Trophoblast cell (in vitro differentiated cells and primary cell): ENCODE results near the gene GNG12.

ENCODE experiments used
- DNase-seq, 2 donors: peaks; one replicate each; pipeline ENCODE4 v3.0.0-alpha.2; 2016
- H2AFZ ChIP-seq: 2 replicates; pipeline ENCODE4 v1.6.1; 2013; ENCODE audit warnings: low read length, moderate library complexity, mild to moderate bottlenecking; ENCODE audit not compliant: insufficient read depth, poor library complexity
- H2AK5ac ChIP-seq: 2 replicates; pipeline ENCODE4 v1.6.1; 2013; ENCODE audit warnings: mild to moderate bottlenecking, low read length
- H2BK120ac ChIP-seq: 2 replicates; pipeline ENCODE4 v1.6.1; 2013; ENCODE audit warnings: low read length, mild to moderate bottlenecking, moderate library complexity; ENCODE audit not compliant: insufficient read depth, poor library complexity
- H2BK12ac ChIP-seq: 2 replicates; pipeline ENCODE4 v1.6.1; 2013; ENCODE audit warnings: mild to moderate bottlenecking, low read length, moderate library complexity
- H2BK5ac ChIP-seq: 2 replicates; pipeline ENCODE4 v1.6.1; 2013; ENCODE audit warnings: low read length, low read depth, moderate library complexity, mild to moderate bottlenecking; ENCODE audit not compliant: poor library complexity
- H3K14ac ChIP-seq: 2 replicates; pipeline ENCODE4 v1.6.1; 2013; ENCODE audit warnings: mild to moderate bottlenecking, low read length
- H3K18ac ChIP-seq: 2 replicates; pipeline ENCODE4 v1.6.1; 2013; ENCODE audit warnings: mild to moderate bottlenecking, low read length
- H3K23ac ChIP-seq: 2 replicates; pipeline ENCODE4 v1.6.1; 2013; ENCODE audit warnings: low read length
- H3K27ac ChIP-seq: 2 replicates; pipeline ENCODE4 v1.5.1; 2013; ENCODE audit warnings: low read depth, mild to moderate bottlenecking, inconsistent platforms, low read length, moderate library complexity
- H3K27me3 ChIP-seq: 2 replicates; pipeline ENCODE4 v1.6.1; 2013; ENCODE audit warnings: inconsistent platforms, mild to moderate bottlenecking, low read length, moderate library complexity; ENCODE audit not compliant: insufficient read depth
- H3K36me3 ChIP-seq, 2 experiments: 1 replicate in 1 of 2; 2 replicates in 1 of 2; pipeline ENCODE4 v1.6.1; 2013; ENCODE audit warnings: low read length in 2 of 2, mild to moderate bottlenecking in 2 of 2, moderate library complexity in 1 of 2; ENCODE audit not compliant: insufficient read depth in 2 of 2, control insufficient read depth in 1 of 2
- H3K4ac ChIP-seq: 2 replicates; pipeline ENCODE4 v1.6.1; 2013; ENCODE audit warnings: low read depth, mild to moderate bottlenecking, low read length, moderate library complexity
- H3K4me1 ChIP-seq, 2 experiments: 1 replicate in 1 of 2; 2 replicates in 1 of 2; pipeline ENCODE4 v1.6.1; 2013; ENCODE audit warnings: low read length in 2 of 2, mild to moderate bottlenecking in 2 of 2, moderate library complexity in 1 of 2; ENCODE audit not compliant: insufficient read depth in 2 of 2, control insufficient read depth in 1 of 2
- H3K4me2 ChIP-seq: 2 replicates; pipeline ENCODE4 v1.6.1; 2013; ENCODE audit warnings: inconsistent platforms, mild to moderate bottlenecking, low read length, moderate library complexity
- H3K4me3 ChIP-seq: 2 replicates; pipeline ENCODE4 v1.5.1; 2013; ENCODE audit warnings: mild to moderate bottlenecking, low read depth, low read length, inconsistent platforms
- H3K79me1 ChIP-seq: one replicate; pipeline ENCODE4 v1.6.1; 2013; ENCODE audit warnings: low read length
- H3K79me2 ChIP-seq: 2 replicates; pipeline ENCODE4 v1.6.1; 2013; ENCODE audit warnings: low read length, mild to moderate bottlenecking; ENCODE audit not compliant: control insufficient read depth, insufficient read depth, poor library complexity
- H3K9ac ChIP-seq: 2 replicates; pipeline ENCODE4 v1.6.1; 2013; ENCODE audit warnings: mild to moderate bottlenecking, low read length
- H3K9me3 ChIP-seq: 2 replicates; pipeline ENCODE4 v1.6.1; 2013; ENCODE audit warnings: low read depth, mild to moderate bottlenecking, control low read depth, inconsistent platforms, low read length; ENCODE audit not compliant: insufficient read depth
- H4K12ac ChIP-seq: 2 replicates; pipeline ENCODE4 v1.6.1; 2013; ENCODE audit warnings: low read depth, mild to moderate bottlenecking, low read length, moderate library complexity
- H4K8ac ChIP-seq: 2 replicates; pipeline ENCODE4 v1.6.1; 2013; ENCODE audit warnings: low read depth, mild to moderate bottlenecking, low read length, moderate library complexity
- H4K91ac ChIP-seq: one replicate; pipeline ENCODE4 v1.6.1; 2013; ENCODE audit warnings: low read depth, mild to moderate bottlenecking, low read length, moderate library complexity
- WGBS: extraction: QIAGEN DNeasy Blood & Tissue Kit; methylation state at CpG from one replicate; pipeline ENCODE4 v1.1.7; 2013; ENCODE audit warnings: missing lambda C conversion rate; ENCODE audit not compliant: insufficient read length, insufficient coverage; ENCODE audit errors: extremely low coverage; 5-methylcytosine and 5-hydroxymethylcytosine counted together

The GNG12 gene

GRCh38 chr1:67767103-67767782 is 66.0 kb downstream of the GNG12 start:
- H3K79me1 ChIP-seq = no peaks in the 10 kb centered on the region
- H2AK5ac ChIP-seq = no peak overlapping the region
- H2BK120ac ChIP-seq = no peak overlapping the region
- DNase-seq = no peak
- WGBS = no CpG with 5 or more reads among the region's 6 CpGs
- H3K27me3 ChIP-seq = no peaks in the 10 kb centered on the region
- H3K4me3 ChIP-seq = no peak overlapping the region
- no peak overlapping the region for H3K14ac ChIP-seq
- H3K4ac ChIP-seq = no peak overlapping the region
- no peaks in the 10 kb centered on the region for H3K36me3 ChIP-seq
- no peaks in the 10 kb centered on the region for H3K79me2 ChIP-seq
- no peaks in the 10 kb centered on the region for H3K9me3 ChIP-seq
- peak overlapping the region; percentile 20 for H2BK12ac ChIP-seq
- no peak overlapping the region for H4K91ac ChIP-seq
- no peak overlapping the region for H3K9ac ChIP-seq
- no peak overlapping the region for H2AFZ ChIP-seq
- H4K12ac ChIP-seq = no peak overlapping the region
- H3K4me1 ChIP-seq = peaks cover 0 to 2% of the 10 kb centered on the region in 2 experiments
- no peak overlapping the region for H3K4me2 ChIP-seq
- H3K27ac ChIP-seq = no peak overlapping the region
- no peak overlapping the region for H3K18ac ChIP-seq
- no peak overlapping the region for H3K23ac ChIP-seq
- H4K8ac ChIP-seq = no peak overlapping the region
- no peak overlapping the region for H2BK5ac ChIP-seq

- peak; percentile 40 to 67 for DNase-seq
- Histone ChIP-seq H4K8ac (no peak overlapping the region), H3K79me2 (no peaks in the 10 kb centered on the region), H3K9me3 (no peaks in the 10 kb centered on the region), H2BK12ac (peak overlapping the region; percentile 2), H2AK5ac (no peak overlapping the region), H3K36me3 (no peaks in the 10 kb centered on the region), H2AFZ (no peak overlapping the region), H3K18ac (no peak overlapping the region), H3K27me3 (no peaks in the 10 kb centered on the region), H3K4me3 (no peak overlapping the region), H3K79me1 (no peaks in the 10 kb centered on the region), H3K9ac (no peak overlapping the region), H4K12ac (no peak overlapping the region), H3K27ac (no peak overlapping the region), H3K23ac (no peak overlapping the region), H2BK120ac (no peak overlapping the region), H3K14ac (no peak overlapping the region), H3K4ac (no peak overlapping the region), H4K91ac (no peak overlapping the region), H3K4me1 (peaks cover 0 to under 1% of the 10 kb centered on the region in 2 experiments), H2BK5ac (no peak overlapping the region), H3K4me2 (peak overlapping the region; percentile 26)
- no CpG with 5 or more reads among the region's 17 CpGs for WGBS
Measured at GRCh38 chr1:67766141-67766978, 66.9 kb downstream of the GNG12 start.

- Histone ChIP-seq H3K79me2 (no peaks in the 10 kb centered on the region), H2AFZ (no peak overlapping the region), H2BK12ac (no peak overlapping the region), H3K4ac (no peak overlapping the region), H4K8ac (no peak overlapping the region), H3K23ac (no peak overlapping the region), H4K12ac (no peak overlapping the region), H3K79me1 (peaks cover 3% of the 10 kb centered on the region), H3K4me3 (no peak overlapping the region), H3K9me3 (no peaks in the 10 kb centered on the region), H2BK120ac (no peak overlapping the region), H3K14ac (no peak overlapping the region), H2BK5ac (no peak overlapping the region), H3K4me1 (peaks cover 3 to 4% of the 10 kb centered on the region in 2 experiments), H3K27me3 (no peaks in the 10 kb centered on the region), H3K36me3 (no peaks in the 10 kb centered on the region), H2AK5ac (no peak overlapping the region), H4K91ac (no peak overlapping the region), H3K4me2 (no peak overlapping the region), H3K27ac (no peak overlapping the region), H3K9ac (no peak overlapping the region), H3K18ac (no peak overlapping the region)
- whole genome bisulfite sequencing = no CpG with 5 or more reads among the region's 4 CpGs
- no peak for DNase-seq
Measured at GRCh38 chr1:67764633-67765032, 68.6 kb downstream of the GNG12 start.

DNA sequence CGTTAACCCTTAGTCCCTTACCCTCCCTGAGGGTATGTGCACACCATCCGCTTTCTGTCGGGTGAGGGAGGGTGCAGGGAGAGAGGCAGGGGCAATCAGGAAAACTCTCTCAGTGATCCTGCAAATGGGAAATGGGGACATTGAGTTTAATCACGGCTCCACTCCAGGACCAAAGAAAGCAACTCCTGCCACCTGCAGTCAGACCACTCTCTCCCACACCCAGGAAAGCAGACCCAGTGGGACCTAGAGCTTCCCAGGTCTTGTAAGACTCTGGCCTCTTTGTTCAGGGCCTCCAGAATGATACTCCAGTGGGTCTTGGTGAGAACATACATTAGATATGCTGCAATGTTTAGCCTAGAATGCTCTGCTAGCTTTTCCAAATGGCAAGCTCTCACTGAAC is 71.5 kb downstream of the GNG12 start:
- Histone ChIP-seq H3K9me3 (no peaks in the 10 kb centered on the region), H3K27me3 (no peaks in the 10 kb centered on the region), H3K79me2 (no peaks in the 10 kb centered on the region), H3K36me3 (no peaks in the 10 kb centered on the region), H3K18ac (no peak overlapping the region), H2BK5ac (no peak overlapping the region), H3K23ac (no peak overlapping the region), H2BK120ac (no peak overlapping the region), H3K4ac (no peak overlapping the region), H3K9ac (no peak overlapping the region), H3K27ac (no peak overlapping the region), H2AFZ (no peak overlapping the region), H4K8ac (no peak overlapping the region), H2BK12ac (no peak overlapping the region), H3K79me1 (peaks cover 5% of the 10 kb centered on the region), H4K91ac (no peak overlapping the region), H3K14ac (no peak overlapping the region), H2AK5ac (no peak overlapping the region), H3K4me1 (peaks cover 6 to 7% of the 10 kb centered on the region in 2 experiments), H3K4me2 (no peak overlapping the region), H3K4me3 (no peak overlapping the region), H4K12ac (no peak overlapping the region)
- no peak for DNase-seq
- no CpG with 5 or more reads among the region's 4 CpGs for WGBS
